Vagina (tissue), 2 donors: ENCODE data around the gene FAM107B. TPM values are rescaled to one million over a fixed set of nuclear protein-coding genes. Genes with fewer than 3 reads are reported as not detected.

Source experiments
- DNase-seq, 2 donors: peaks; one replicate each; pipeline ENCODE4 v3.0.0-alpha.2; 2017; ENCODE audit errors: extremely low spot score in 2 of 2
- H3K27ac ChIP-seq: fragments of 200-600 bp; sonication (generic); one replicate; pipeline ENCODE4 v1.5.1; 2019
- H3K27me3 ChIP-seq: fragments of 200-600 bp; sonication (generic); one replicate; pipeline ENCODE4 v1.5.1; 2019
- H3K36me3 ChIP-seq, 2 donors: fragments of 200-600 bp; sonication (generic); one replicate each; pipeline ENCODE4 v1.5.1; 2017 to 2019
- H3K4me1 ChIP-seq: fragments of 200-600 bp; sonication (generic); one replicate; pipeline ENCODE4 v1.5.1; 2019
- H3K4me3 ChIP-seq, 2 donors: fragments of 200-600 bp; sonication (generic); 1 replicate in 1 of 2; 2 replicates in 1 of 2; pipeline ENCODE4 v1.5.1; 2016 to 2019
- H3K9me3 ChIP-seq: fragments of 200-600 bp; sonication (generic); one replicate; pipeline ENCODE4 v1.5.1; 2019
- POLR2A ChIP-seq, 2 donors: fragments of 450-650 bp; IDR thresholded peaks; one replicate each; pipeline ENCODE4 v1.6.1; 2017; ENCODE audit warnings: antibody characterized with exemption in 2 of 2, mild to moderate bottlenecking in 2 of 2, moderate library complexity in 2 of 2
- POLR2AphosphoS5 ChIP-seq, 2 donors: sonication (generic); formaldehyde crosslinking; IDR thresholded peaks; one replicate each; pipeline ENCODE4 v1.9.0; 2017; ENCODE audit warnings: antibody characterized with exemption in 2 of 2, mild to moderate bottlenecking in 2 of 2, low read depth in 1 of 2; ENCODE audit not compliant: insufficient read depth in 1 of 2
- intact Hi-C: fragments of 100-400 bp; cut with DNase I; formaldehyde crosslinking; loops from one replicate; pipeline ENCODE4 v1.15.1; 2023
- total RNA-seq: library from RNA; depleted of rRNA; stranded (reverse); fragments of >200 nt; gene quantifications from one replicate; pipeline ENCODE4 v1.2.3, GENCODE V29; 2016
- TF ChIP-seq, protein P1 (sequence below), 3 experiments: fragments of 450-650 bp in 2 of 3; fragments of 200-600 bp in 1 of 3; sonication (generic) in 1 of 3; IDR thresholded peaks; one replicate each; pipeline ENCODE4 v1.5.1; 2017 to 2019; ENCODE audit warnings: antibody characterized with exemption in 3 of 3, mild to moderate bottlenecking in 2 of 3, moderate library complexity in 2 of 3

FAM107B gene
- total RNA-seq, 1 donor from 2014 or later = 33.4 TPM

DNA sequence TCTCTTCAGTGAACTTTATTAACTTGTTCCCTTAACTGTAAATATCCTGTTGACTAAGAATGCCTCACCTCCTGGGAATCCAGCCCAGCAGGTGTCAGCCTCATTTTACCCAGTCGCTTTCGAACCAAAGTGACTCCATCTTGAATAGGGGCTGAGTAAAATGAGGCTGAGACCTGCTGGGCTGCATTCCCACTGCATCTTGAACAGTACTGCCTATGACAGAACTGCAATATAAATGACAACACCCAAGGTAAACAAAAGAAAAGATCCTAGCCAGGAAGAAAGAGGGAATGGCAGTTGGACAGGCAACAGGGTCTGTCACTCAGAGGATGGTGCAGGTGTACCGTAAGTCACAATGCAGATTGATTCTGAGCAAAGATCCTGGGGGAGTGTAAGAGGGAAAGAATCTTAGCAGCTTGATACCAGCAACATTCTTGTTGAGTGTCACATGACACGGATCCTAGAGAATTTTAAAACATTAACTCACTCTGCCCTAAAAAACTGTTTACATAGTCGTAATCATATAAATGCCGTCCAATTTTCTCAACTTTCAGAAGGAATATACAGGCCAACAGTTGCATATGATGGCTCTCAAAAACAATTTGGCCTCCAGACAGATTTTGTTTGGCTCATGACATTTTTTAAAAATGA lies 4.4 kb upstream of the FAM107B start:
- H3K36me3 ChIP-seq = no peaks in the 10 kb centered on the region
- DNase-seq = no peak
- no peaks in the 10 kb centered on the region for H3K9me3 ChIP-seq
- intact Hi-C loops = no loop called here
- TF ChIP-seq POLR2A (IDR thresholded peaks at IDR 0.05) (no peak), POLR2AphosphoS5 (IDR thresholded peaks at IDR 0.05; ENCODE audit: insufficient read depth in 1 of 2, low read depth in 1 of 2) (no peak)
- TF ChIP-seq, protein P1, sequence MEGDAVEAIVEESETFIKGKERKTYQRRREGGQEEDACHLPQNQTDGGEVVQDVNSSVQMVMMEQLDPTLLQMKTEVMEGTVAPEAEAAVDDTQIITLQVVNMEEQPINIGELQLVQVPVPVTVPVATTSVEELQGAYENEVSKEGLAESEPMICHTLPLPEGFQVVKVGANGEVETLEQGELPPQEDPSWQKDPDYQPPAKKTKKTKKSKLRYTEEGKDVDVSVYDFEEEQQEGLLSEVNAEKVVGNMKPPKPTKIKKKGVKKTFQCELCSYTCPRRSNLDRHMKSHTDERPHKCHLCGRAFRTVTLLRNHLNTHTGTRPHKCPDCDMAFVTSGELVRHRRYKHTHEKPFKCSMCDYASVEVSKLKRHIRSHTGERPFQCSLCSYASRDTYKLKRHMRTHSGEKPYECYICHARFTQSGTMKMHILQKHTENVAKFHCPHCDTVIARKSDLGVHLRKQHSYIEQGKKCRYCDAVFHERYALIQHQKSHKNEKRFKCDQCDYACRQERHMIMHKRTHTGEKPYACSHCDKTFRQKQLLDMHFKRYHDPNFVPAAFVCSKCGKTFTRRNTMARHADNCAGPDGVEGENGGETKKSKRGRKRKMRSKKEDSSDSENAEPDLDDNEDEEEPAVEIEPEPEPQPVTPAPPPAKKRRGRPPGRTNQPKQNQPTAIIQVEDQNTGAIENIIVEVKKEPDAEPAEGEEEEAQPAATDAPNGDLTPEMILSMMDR (IDR thresholded peaks at IDR 0.05) = no peak
- H3K4me1 ChIP-seq = no peaks in the 10 kb centered on the region
- no peaks in the 10 kb centered on the region for H3K27me3 ChIP-seq
- H3K27ac ChIP-seq = no peak overlapping the region
- no peak overlapping the region for H3K4me3 ChIP-seq

GRCh38 chr10:14776546-14776945 lies 1.8 kb upstream of the FAM107B start:
- Histone ChIP-seq H3K4me3 (no peak overlapping the region), H3K27ac (no peak overlapping the region), H3K9me3 (no peaks in the 10 kb centered on the region), H3K36me3 (no peaks in the 10 kb centered on the region), H3K27me3 (no peaks in the 10 kb centered on the region), H3K4me1 (no peaks in the 10 kb centered on the region)
- DNase-seq = no peak
- TF ChIP-seq, protein P1 (IDR thresholded peaks at IDR 0.05) = no peak
- TF ChIP-seq POLR2AphosphoS5 (IDR thresholded peaks at IDR 0.05; ENCODE audit: insufficient read depth in 1 of 2, low read depth in 1 of 2) = no peak
- no peak for TF ChIP-seq POLR2A (IDR thresholded peaks at IDR 0.05)
- intact Hi-C loops = no loop called here

DNA sequence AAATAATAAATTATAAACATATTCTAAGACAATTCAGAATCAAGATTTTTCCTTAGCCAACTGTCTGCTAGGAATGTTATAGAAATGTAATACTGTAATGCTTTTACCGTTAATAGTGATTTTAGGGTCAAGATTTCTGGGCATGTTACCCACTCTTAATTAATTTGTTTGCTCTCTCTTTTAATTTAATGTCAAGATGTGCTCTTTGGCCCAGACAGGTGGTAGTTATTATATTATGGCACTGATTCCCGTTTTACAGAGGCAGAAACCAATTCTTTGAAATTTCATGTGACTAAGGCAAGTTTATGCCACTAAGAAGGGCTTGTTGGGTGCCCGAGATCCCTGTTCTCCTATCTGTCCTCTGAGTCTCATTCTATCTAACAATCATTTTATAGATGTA lies 959 bp upstream of the FAM107B start:
- Histone ChIP-seq H3K27ac (no peak overlapping the region), H3K4me3 (no peak overlapping the region), H3K27me3 (no peaks in the 10 kb centered on the region), H3K36me3 (no peaks in the 10 kb centered on the region), H3K9me3 (no peaks in the 10 kb centered on the region), H3K4me1 (no peaks in the 10 kb centered on the region)
- no peak for TF ChIP-seq POLR2A (IDR thresholded peaks at IDR 0.05)
- TF ChIP-seq, protein P1 (IDR thresholded peaks at IDR 0.05) = no peak
- no peak for TF ChIP-seq POLR2AphosphoS5 (IDR thresholded peaks at IDR 0.05; ENCODE audit: insufficient read depth in 1 of 2, low read depth in 1 of 2)
- intact Hi-C loops = no loop called here
- DNase-seq = no peak

DNA sequence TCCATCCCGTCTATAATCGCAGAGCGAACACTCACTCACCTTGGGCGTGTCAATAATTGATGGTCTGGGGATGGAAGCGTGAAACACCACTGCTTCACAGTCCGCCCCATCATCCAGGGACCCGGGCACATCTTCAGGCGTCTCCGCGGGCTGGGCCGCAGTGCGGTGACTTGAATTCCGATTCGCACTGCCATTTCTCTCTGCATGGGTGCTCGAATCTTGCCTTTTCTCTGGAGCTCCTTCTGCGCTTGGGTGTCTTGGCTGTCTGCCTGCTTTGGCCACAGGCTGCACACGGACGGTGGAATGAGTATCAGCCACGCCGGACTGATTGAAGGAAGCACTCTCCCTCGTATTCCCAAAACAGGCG lies 500 bp downstream of the FAM107B start:
- no peak for DNase-seq
- H3K27ac ChIP-seq = no peak overlapping the region
- no peaks in the 10 kb centered on the region for H3K4me1 ChIP-seq
- no peak overlapping the region for H3K4me3 ChIP-seq
- no peak for TF ChIP-seq POLR2A (IDR thresholded peaks at IDR 0.05)
- no peak for TF ChIP-seq POLR2AphosphoS5 (IDR thresholded peaks at IDR 0.05; ENCODE audit: insufficient read depth in 1 of 2, low read depth in 1 of 2)
- TF ChIP-seq, protein P1 (IDR thresholded peaks at IDR 0.05) = no peak
- no peaks in the 10 kb centered on the region for H3K27me3 ChIP-seq
- H3K36me3 ChIP-seq = no peaks in the 10 kb centered on the region
- intact Hi-C loops = no loop called here
- H3K9me3 ChIP-seq = no peaks in the 10 kb centered on the region

DNA sequence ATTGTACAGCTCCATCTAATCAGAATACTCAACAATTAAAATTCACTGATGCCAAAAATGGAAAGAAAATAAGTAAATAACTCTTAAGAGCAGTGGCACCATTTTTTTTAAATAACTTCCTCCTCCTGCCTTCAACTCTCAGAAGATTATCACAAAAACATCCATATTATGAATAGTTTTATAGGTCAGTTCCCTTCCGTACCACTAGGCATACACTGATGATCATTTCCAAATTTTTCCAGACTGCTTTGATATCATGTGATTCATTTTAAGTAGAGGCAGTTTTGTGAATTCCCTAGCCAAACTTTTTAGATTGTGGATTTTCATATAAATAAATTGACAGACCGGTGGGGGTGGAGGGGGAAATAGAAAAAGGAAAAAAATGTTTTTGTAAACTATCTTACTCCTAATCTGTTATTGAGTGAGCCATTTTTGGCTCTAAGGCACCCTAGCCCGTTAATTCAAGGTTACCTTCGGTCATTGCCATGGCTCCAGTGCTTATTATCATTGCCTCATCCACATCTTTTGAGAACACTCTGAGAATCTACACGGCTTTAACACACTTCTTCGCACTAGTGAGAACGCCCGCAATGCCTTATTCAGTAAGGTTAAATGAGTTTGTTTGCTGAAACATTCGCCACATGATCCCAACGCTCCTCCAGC lies 1.0 kb downstream of the FAM107B start:
- intact Hi-C loops = no loop called here
- DNase-seq = no peak
- Histone ChIP-seq H3K9me3 (no peaks in the 10 kb centered on the region), H3K27me3 (no peaks in the 10 kb centered on the region), H3K4me3 (no peak overlapping the region), H3K4me1 (no peaks in the 10 kb centered on the region), H3K36me3 (no peaks in the 10 kb centered on the region), H3K27ac (no peak overlapping the region)
- TF ChIP-seq, protein P1 (IDR thresholded peaks at IDR 0.05) = peak in 1 of 3 experiments; percentile 6
- no peak for TF ChIP-seq POLR2A (IDR thresholded peaks at IDR 0.05)
